ENCODE data around the gene KCNK1. TPM values are rescaled to one million over a fixed set of nuclear protein-coding genes. Genes with fewer than 3 reads are reported as not detected.

Gene KCNK1
- total RNA-seq, 1 experiment from 2014 or later = 0.13 TPM

Small RNA genes lying within 50 kb of the gene (microRNA-seq; reads per million reads assigned to microRNA genes)
- gene MIR4427 (ENCODE audit: unreplicated experiment) = not detected

All from Panc1 (cell line).